ENCODE results near the gene SAMD4A. TPM values are rescaled to one million over a fixed set of nuclear protein-coding genes. Genes with fewer than 3 reads are reported as not detected.

Gene SAMD4A, protein sequence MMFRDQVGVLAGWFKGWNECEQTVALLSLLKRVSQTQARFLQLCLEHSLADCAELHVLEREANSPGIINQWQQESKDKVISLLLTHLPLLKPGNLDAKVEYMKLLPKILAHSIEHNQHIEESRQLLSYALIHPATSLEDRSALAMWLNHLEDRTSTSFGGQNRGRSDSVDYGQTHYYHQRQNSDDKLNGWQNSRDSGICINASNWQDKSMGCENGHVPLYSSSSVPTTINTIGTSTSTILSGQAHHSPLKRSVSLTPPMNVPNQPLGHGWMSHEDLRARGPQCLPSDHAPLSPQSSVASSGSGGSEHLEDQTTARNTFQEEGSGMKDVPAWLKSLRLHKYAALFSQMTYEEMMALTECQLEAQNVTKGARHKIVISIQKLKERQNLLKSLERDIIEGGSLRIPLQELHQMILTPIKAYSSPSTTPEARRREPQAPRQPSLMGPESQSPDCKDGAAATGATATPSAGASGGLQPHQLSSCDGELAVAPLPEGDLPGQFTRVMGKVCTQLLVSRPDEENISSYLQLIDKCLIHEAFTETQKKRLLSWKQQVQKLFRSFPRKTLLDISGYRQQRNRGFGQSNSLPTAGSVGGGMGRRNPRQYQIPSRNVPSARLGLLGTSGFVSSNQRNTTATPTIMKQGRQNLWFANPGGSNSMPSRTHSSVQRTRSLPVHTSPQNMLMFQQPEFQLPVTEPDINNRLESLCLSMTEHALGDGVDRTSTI
- 1 to 10 TPM; 2.7 to 9.6 (median 3.5) TPM for polyA plus RNA-seq
- long read RNA-seq, donor 1: 0 reads
- long read RNA-seq, donor 2: 0 reads
- long read RNA-seq, donor 3: 0 reads
- long read RNA-seq, donor 4: 0 reads
- long read RNA-seq, donor 5, partial matches to known transcripts: 0 of 1 reads
- long read RNA-seq, donor 5, other reads (novel, unspliced or antisense): 0 of 1 reads
- long read RNA-seq, donor 6, full-length matches to known transcripts: 1 of 1 reads
- long read RNA-seq, donor 6, partial matches to known transcripts: 0 of 1 reads
- long read RNA-seq, donor 6, other reads (novel, unspliced or antisense): 0 of 1 reads
- long read RNA-seq, donor 7: 0 reads
- long read RNA-seq, donor 8: 0 reads
- long read RNA-seq, donor 9: 0 reads
- long read RNA-seq, donor 10, partial matches to known transcripts: 0 of 1 reads
- long read RNA-seq, donor 10, other reads (novel, unspliced or antisense): 0 of 1 reads

GRCh38 chr14:54566410-54567223 lies at the start of gene SAMD4A:
Gene SAMD4A (plus strand): TSS chr14:54567128. CDS start chr14:54567917, 789 bp downstream.
- Histone ChIP-seq H3K4me1 (ENCODE audit: control insufficient read depth in 3 of 3, insufficient read depth in 2 of 3, low read depth in 1 of 3, low read length in 2 of 3) (peaks cover 0 to 9% (median 0%) of the 10 kb centered on the region in 3 donors), H3K4me3 (ENCODE audit: low read depth in 1 of 3, low read length in 3 of 3) (peak within 1 kb of the TSS; percentile 62 to 86 (median 65)), H3K9me3 (ENCODE audit: control insufficient read depth in 2 of 2, insufficient read depth in 1 of 2, low read depth in 1 of 2, low read length in 1 of 2) (no peaks in the 10 kb centered on the region), H3K36me3 (ENCODE audit: control insufficient read depth in 3 of 3, insufficient read depth in 2 of 3, low read depth in 1 of 3, low read length in 3 of 3) (no peaks in the 10 kb centered on the region), H3K27me3 (ENCODE audit: control insufficient read depth in 3 of 3, insufficient read depth in 3 of 3, low read length in 3 of 3) (no peaks in the 10 kb centered on the region), H3K27ac (ENCODE audit: low read depth in 1 of 3, low read length in 2 of 3) (peak within 1 kb of the TSS; percentile 96 to 99 (median 98))
- WGBS, 3 donors: 0 to 1% (median 1%) methylated on average over 72 to 91 of the region's 91 CpGs
- DNase-seq (peak; percentile 45 to 86), FAIRE-seq (no peak)

- DNase-seq (no peak), FAIRE-seq (no peak)
- WGBS, 3 donors: 93 to 99% (median 95%) methylated on average over 4 of the region's 4 CpGs
- peaks cover 3 to 20% (median 7%) of the 10 kb centered on the region in 3 donors for H3K36me3 ChIP-seq (ENCODE audit: control insufficient read depth in 3 of 3, insufficient read depth in 2 of 3, low read depth in 1 of 3, low read length in 3 of 3)
- H3K27me3 ChIP-seq (ENCODE audit: control insufficient read depth in 3 of 3, insufficient read depth in 3 of 3, low read length in 3 of 3): no peaks in the 10 kb centered on the region
- no peaks in the 10 kb centered on the region for H3K9me3 ChIP-seq (ENCODE audit: control insufficient read depth in 2 of 2, insufficient read depth in 1 of 2, low read depth in 1 of 2, low read length in 1 of 2)
- H3K4me1 ChIP-seq (ENCODE audit: control insufficient read depth in 3 of 3, insufficient read depth in 2 of 3, low read depth in 1 of 3, low read length in 2 of 3): peaks cover 0 to 4% (median 0%) of the 10 kb centered on the region in 3 donors
- H3K4me3 ChIP-seq (ENCODE audit: low read depth in 1 of 3, low read length in 3 of 3): no peak overlapping the region
- no peak overlapping the region for H3K27ac ChIP-seq (ENCODE audit: low read depth in 1 of 3, low read length in 2 of 3)
These were observed 42.5 kb upstream of the SAMD4A start for GRCh38 chr14:54524410-54524809.

DNA sequence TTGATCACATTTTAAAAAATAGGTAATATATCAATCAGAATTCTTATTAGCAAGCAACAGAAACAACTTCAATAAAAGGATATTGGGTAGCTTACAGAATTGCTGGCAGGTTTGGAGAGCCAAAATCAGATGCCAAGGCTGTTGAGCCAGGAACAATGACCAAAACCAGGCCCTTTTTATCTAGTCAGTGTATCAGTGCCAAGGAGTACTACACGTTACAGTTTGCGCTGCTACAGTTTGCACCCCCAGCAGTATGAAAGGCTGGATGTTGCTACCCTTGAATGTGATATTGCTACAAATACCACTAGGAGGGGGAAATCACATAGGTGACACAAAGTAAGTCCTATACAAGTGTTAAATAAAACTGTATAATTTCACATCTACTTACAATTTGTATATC lies 38.0 kb upstream of the SAMD4A start:
- Histone ChIP-seq H3K9me3 (ENCODE audit: control insufficient read depth in 2 of 2, insufficient read depth in 1 of 2, low read depth in 1 of 2, low read length in 1 of 2) (no peaks in the 10 kb centered on the region), H3K27me3 (ENCODE audit: control insufficient read depth in 3 of 3, insufficient read depth in 3 of 3, low read length in 3 of 3) (no peaks in the 10 kb centered on the region), H3K4me3 (ENCODE audit: low read depth in 1 of 3, low read length in 3 of 3) (no peak overlapping the region), H3K4me1 (ENCODE audit: control insufficient read depth in 3 of 3, insufficient read depth in 2 of 3, low read depth in 1 of 3, low read length in 2 of 3) (peaks cover 0 to under 1% (median 0%) of the 10 kb centered on the region in 3 donors), H3K27ac (ENCODE audit: low read depth in 1 of 3, low read length in 2 of 3) (no peak overlapping the region), H3K36me3 (ENCODE audit: control insufficient read depth in 3 of 3, insufficient read depth in 2 of 3, low read depth in 1 of 3, low read length in 3 of 3) (peaks cover 3 to 13% (median 6%) of the 10 kb centered on the region in 3 donors)
- 79 to 85% (median 80%) methylated on average over 2 of the region's 2 CpGs for WGBS, 3 donors
- FAIRE-seq (no peak), DNase-seq (no peak)

DNA sequence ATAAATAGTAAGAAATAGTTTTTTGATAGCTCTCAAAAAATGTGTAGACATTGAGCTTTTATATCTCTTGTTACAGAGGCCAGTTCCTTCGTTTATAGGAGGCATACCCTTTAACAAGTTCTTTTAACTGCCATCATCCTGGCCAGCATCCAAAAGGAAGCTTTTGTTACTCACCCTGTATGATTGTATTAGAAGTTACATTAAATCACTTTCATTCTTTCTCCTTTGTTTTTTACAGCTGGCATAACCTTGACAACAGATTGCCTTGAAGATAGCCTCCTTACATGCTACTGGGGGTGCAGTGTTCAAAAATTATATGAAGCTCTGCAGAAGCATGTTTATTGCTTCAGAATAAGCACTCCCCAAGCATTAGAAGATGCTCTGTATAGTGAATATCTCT lies 37.1 kb upstream of the SAMD4A start:
- 8 to 53% (median 36%) methylated on average over 1 of the region's 1 CpG for WGBS, 3 donors
- no peaks in the 10 kb centered on the region for H3K4me1 ChIP-seq (ENCODE audit: control insufficient read depth in 3 of 3, insufficient read depth in 2 of 3, low read depth in 1 of 3, low read length in 2 of 3)
- H3K9me3 ChIP-seq (ENCODE audit: control insufficient read depth in 2 of 2, insufficient read depth in 1 of 2, low read depth in 1 of 2, low read length in 1 of 2): no peaks in the 10 kb centered on the region
- no peak overlapping the region for H3K4me3 ChIP-seq (ENCODE audit: low read depth in 1 of 3, low read length in 3 of 3)
- DNase-seq (peak; percentile 43 to 52), FAIRE-seq (no peak)
- H3K27ac ChIP-seq (ENCODE audit: low read depth in 1 of 3, low read length in 2 of 3): no peak overlapping the region
- H3K27me3 ChIP-seq (ENCODE audit: control insufficient read depth in 3 of 3, insufficient read depth in 3 of 3, low read length in 3 of 3): no peaks in the 10 kb centered on the region
- H3K36me3 ChIP-seq (ENCODE audit: control insufficient read depth in 3 of 3, insufficient read depth in 2 of 3, low read depth in 1 of 3, low read length in 3 of 3): peaks cover under 1 to 8% (median 5%) of the 10 kb centered on the region in 3 donors

- DNase-seq (no peak), FAIRE-seq (no peak)
- H3K27me3 ChIP-seq (ENCODE audit: control insufficient read depth in 3 of 3, insufficient read depth in 3 of 3, low read length in 3 of 3): no peaks in the 10 kb centered on the region
- H3K36me3 ChIP-seq (ENCODE audit: control insufficient read depth in 3 of 3, insufficient read depth in 2 of 3, low read depth in 1 of 3, low read length in 3 of 3): peaks cover 0 to 3% (median 2%) of the 10 kb centered on the region in 3 donors
- peaks cover 0 to 8% (median 0%) of the 10 kb centered on the region in 3 donors for H3K4me1 ChIP-seq (ENCODE audit: control insufficient read depth in 3 of 3, insufficient read depth in 2 of 3, low read depth in 1 of 3, low read length in 2 of 3)
- H3K4me3 ChIP-seq (ENCODE audit: low read depth in 1 of 3, low read length in 3 of 3): no peak overlapping the region
- 87 to 97% (median 88%) methylated on average over 3 of the region's 3 CpGs for WGBS, 3 donors
- no peaks in the 10 kb centered on the region for H3K9me3 ChIP-seq (ENCODE audit: control insufficient read depth in 2 of 2, insufficient read depth in 1 of 2, low read depth in 1 of 2, low read length in 1 of 2)
- no peak overlapping the region for H3K27ac ChIP-seq (ENCODE audit: low read depth in 1 of 3, low read length in 2 of 3)
These were observed 34.6 kb upstream of the SAMD4A start for GRCh38 chr14:54532111-54533012.

GRCh38 chr14:54533100-54533499 lies 33.8 kb upstream of the SAMD4A start:
- Histone ChIP-seq H3K4me3 (ENCODE audit: low read depth in 1 of 3, low read length in 3 of 3) (no peak overlapping the region), H3K27ac (ENCODE audit: low read depth in 1 of 3, low read length in 2 of 3) (no peak overlapping the region)
- WGBS, 3 donors: 88 to 95% (median 89%) methylated on average over 1 of the region's 1 CpG

GRCh38 chr14:54535126-54535525 lies 31.8 kb upstream of the SAMD4A start:
- H3K27ac ChIP-seq (ENCODE audit: low read depth in 1 of 3, low read length in 2 of 3): no peak overlapping the region
- no peak for FAIRE-seq
- DNase-seq: no peak
- no peak overlapping the region for H3K4me3 ChIP-seq (ENCODE audit: low read depth in 1 of 3, low read length in 3 of 3)
- H3K27me3 ChIP-seq (ENCODE audit: control insufficient read depth in 3 of 3, insufficient read depth in 3 of 3, low read length in 3 of 3): no peaks in the 10 kb centered on the region
- H3K4me1 ChIP-seq (ENCODE audit: control insufficient read depth in 3 of 3, insufficient read depth in 2 of 3, low read depth in 1 of 3, low read length in 2 of 3): peaks cover 0 to 10% (median 0%) of the 10 kb centered on the region in 3 donors
- 54 to 63% (median 57%) methylated on average over 1 of the region's 1 CpG for WGBS, 3 donors
- no peaks in the 10 kb centered on the region for H3K9me3 ChIP-seq (ENCODE audit: control insufficient read depth in 2 of 2, insufficient read depth in 1 of 2, low read depth in 1 of 2, low read length in 1 of 2)
- no peaks in the 10 kb centered on the region for H3K36me3 ChIP-seq (ENCODE audit: control insufficient read depth in 3 of 3, insufficient read depth in 2 of 3, low read depth in 1 of 3, low read length in 3 of 3)

More at GRCh38 chr14:54533100-54533499, 33.8 kb upstream of the SAMD4A start:
- Histone ChIP-seq H3K27me3 (ENCODE audit: control insufficient read depth in 3 of 3, insufficient read depth in 3 of 3, low read length in 3 of 3) (no peaks in the 10 kb centered on the region), H3K36me3 (ENCODE audit: control insufficient read depth in 3 of 3, insufficient read depth in 2 of 3, low read depth in 1 of 3, low read length in 3 of 3) (peaks cover 0 to 2% (median 0%) of the 10 kb centered on the region in 3 donors), H3K9me3 (ENCODE audit: control insufficient read depth in 2 of 2, insufficient read depth in 1 of 2, low read depth in 1 of 2, low read length in 1 of 2) (no peaks in the 10 kb centered on the region), H3K4me1 (ENCODE audit: control insufficient read depth in 3 of 3, insufficient read depth in 2 of 3, low read depth in 1 of 3, low read length in 2 of 3) (peaks cover 0 to 10% (median 0%) of the 10 kb centered on the region in 3 donors)
- FAIRE-seq: no peak
- no peak for DNase-seq

Measured in small intestine (tissue), 16 donors.